T follicular helper cell (primary cell): ENCODE results near the gene CRACDL.

Experiments used
- DNase-seq: peaks from one replicate; pipeline ENCODE4 v3.0.0-alpha.2; 2020; ENCODE audit warnings: low read depth

The CRACDL gene

DNA sequence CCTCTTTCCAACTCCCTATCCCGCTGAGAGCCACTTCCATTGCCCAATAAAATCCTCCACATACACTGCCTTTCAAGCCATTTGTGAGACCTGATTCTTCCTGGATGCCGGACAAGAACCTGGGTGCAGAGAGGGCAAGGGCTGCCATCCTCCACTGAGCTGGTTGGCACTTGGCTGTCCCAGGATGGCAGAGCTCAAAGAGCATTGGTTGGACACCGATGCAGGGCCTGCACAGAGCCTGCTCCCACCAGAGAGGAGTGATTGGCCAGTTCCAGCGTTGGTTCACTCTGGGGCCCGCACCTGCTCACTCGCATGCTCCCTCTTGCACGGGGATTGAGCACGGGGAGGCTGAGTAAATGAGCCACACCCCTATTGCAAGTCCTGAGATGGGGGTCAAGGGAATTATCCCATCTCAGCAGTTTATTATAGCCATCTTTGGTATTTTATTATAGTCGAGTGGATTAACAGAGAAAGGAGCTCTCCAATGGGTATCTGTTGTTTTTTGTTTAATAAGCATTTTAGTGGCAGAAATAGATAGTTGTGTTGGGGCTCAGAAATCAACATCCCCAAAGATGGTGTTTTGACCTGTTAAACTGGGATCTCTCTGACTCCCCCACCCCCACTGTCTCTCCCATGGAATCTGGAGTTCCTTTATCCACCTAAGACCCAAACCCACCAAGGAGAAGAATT lies 185.3 kb downstream of the CRACDL start:
- DNase-seq, result no peak

- DNase-seq, result no peak
Observed at GRCh38 chr2:98749066-98749450, 187.0 kb downstream of the CRACDL start.

DNA sequence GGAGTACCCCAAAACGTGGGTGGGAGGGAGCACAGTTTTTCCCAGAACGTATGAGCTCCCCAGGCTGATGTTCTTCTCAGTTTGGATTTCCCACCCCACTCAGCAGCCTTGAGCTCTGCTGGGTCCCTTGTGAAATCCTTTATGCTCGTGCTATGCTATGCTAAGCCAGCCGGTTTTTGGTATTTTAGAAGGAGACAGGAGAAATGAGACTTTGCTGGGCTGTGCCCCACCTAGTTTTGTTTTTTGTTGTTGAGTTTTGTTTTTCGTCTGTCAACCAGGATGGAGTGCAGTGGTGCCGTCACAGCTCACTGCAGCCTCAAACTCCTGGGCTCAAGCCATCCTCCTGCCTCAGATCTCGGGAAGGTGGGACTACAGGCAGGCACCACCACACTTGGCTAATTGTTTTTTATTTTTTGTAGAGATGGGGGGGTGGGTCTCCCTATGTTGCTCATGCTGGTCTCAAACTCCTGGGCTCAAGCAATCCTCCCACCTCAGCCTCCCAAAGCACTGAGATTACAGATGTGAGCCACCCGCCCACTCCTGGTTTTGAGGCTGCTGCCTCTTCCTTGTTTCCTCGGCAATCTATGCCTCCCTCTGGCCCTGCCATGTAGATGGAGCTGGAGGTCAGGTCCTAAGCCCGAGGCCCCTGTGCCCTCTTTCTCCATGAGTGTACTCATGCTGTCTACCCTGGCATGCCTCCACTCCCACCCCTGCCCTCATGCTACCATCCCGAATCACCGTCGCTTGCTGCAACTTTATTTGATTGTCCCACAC lies 187.5 kb downstream of the CRACDL start:
- DNase-seq, result no peak

- no peak for DNase-seq
Observed at GRCh38 chr2:98747888-98748287, 188.1 kb downstream of the CRACDL start.

DNA sequence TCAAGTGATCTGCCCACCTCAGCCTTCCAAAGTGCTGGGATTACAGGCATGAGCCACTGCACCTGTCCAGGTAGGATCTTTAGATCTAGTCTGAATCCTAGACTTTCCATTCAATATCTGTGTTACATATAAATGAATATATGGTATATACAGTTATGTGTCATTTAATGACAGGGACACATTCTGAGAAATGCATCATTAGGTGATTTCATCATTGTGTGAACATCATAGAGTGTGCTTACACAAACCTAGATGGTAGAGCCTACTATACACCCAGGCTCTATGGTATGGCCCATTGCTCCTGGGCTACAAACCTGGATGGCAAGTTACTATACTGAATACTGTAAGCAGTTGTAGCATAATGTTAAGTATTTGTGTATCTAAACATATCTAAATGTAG lies 189.6 kb downstream of the CRACDL start:
- DNase-seq, result no peak

DNA sequence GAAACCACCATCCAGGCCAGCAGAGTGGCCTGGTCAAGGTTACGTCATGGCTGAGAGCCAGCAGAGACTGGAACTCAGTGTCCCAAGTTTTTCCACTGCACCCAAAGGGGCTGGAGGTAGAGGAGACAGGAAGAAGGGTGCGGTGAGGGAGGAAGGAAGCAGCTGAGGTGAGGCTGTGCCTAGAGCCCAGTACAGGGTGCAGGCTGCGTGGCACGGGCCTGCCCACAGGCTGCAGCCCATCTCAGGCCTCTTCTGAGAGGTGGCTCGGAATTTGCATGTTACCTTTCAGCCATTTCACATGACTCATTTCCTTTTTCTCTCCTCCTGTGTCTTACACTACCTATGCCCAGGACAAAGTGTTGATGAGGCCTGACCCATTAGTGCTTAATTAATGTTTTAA lies 191.4 kb downstream of the CRACDL start:
- no peak for DNase-seq
